GM23248 (cell line): ENCODE data around the gene C2orf66.

Experiments
- EZH2 ChIP-seq: fragments of 200-600 bp; sonication (generic); IDR thresholded peaks from 2 replicates; pipeline ENCODE4 v1.6.1; 2018; ENCODE audit warnings: antibody characterized with exemption, mild to moderate bottlenecking; ENCODE audit not compliant: insufficient read depth, poor library complexity, severe bottlenecking
- EZH2phosphoT487 ChIP-seq: fragments of 200-600 bp; sonication (generic); IDR thresholded peaks from 2 replicates; pipeline ENCODE4 v1.6.1; 2018; ENCODE audit warnings: antibody characterized with exemption, moderate library complexity, mild to moderate bottlenecking, low read depth; ENCODE audit not compliant: insufficient read depth

DNA sequence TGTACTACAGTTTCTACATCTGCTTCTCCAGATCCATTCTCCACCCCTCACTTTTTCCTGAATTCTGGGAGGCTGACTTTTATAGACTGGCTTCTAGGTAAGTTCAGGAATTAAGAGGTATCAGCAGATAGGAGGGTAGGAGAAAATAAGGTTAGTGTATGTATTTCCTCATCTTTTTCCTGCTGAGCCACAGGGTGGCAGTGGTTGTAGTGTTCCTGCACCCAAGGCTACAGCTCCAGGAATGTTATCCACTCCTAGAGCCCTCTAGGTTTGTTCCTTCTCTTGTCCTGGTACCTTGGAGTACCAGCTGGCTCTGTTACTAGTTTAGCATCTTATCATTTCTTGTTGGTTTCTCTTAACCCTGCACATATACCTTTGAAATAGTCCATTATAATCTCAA, 40.7 kb upstream of the C2orf66 start:
- TF ChIP-seq EZH2 (no peak), EZH2phosphoT487 (no peak)
